Effector memory CD4-positive, alpha-beta T cell (primary cell): ENCODE data around the gene SH3RF3.

Experiments
- DNase-seq, 3 donors: peaks; one replicate each; pipeline ENCODE4 v3.0.0-alpha.2; 2020
- H3K27ac ChIP-seq: 2 replicates; pipeline ENCODE4 v1.7.0; 2013; ENCODE audit warnings: mild to moderate bottlenecking, low read length, moderate library complexity; ENCODE audit not compliant: insufficient read depth, poor library complexity, severe bottlenecking
- H3K27me3 ChIP-seq: replicated peaks from 2 replicates; pipeline ENCODE4 v1.7.0; 2013; ENCODE audit warnings: mild to moderate bottlenecking, low read length; ENCODE audit not compliant: insufficient read depth, control insufficient read depth, poor library complexity, severe bottlenecking
- H3K36me3 ChIP-seq: 2 replicates; pipeline ENCODE4 v1.7.0; 2013; ENCODE audit warnings: mild to moderate bottlenecking, low read length, moderate library complexity; ENCODE audit not compliant: control insufficient read depth, insufficient read depth
- H3K4me1 ChIP-seq: 2 replicates; pipeline ENCODE4 v1.7.0; 2013; ENCODE audit warnings: low read length, mild to moderate bottlenecking; ENCODE audit not compliant: control insufficient read depth, insufficient read depth, poor library complexity, severe bottlenecking
- H3K4me3 ChIP-seq: 2 replicates; pipeline ENCODE4 v1.7.0; 2013; ENCODE audit warnings: low read length, low read depth, mild to moderate bottlenecking; ENCODE audit not compliant: insufficient read depth, poor library complexity, severe bottlenecking
- H3K9me3 ChIP-seq: 2 replicates; pipeline ENCODE4 v1.7.0; 2013; ENCODE audit warnings: mild to moderate bottlenecking, low read length, moderate library complexity; ENCODE audit not compliant: control insufficient read depth

Gene SH3RF3

GRCh38 chr2:109166811-109167210 lies 37.8 kb downstream of the SH3RF3 start:
- Histone ChIP-seq H3K27ac (no peak overlapping the region), H3K9me3 (no peaks in the 10 kb centered on the region), H3K27me3 (no peaks in the 10 kb centered on the region), H3K4me1 (no peaks in the 10 kb centered on the region), H3K4me3 (no peak overlapping the region), H3K36me3 (no peaks in the 10 kb centered on the region)
- DNase-seq, result no peak

GRCh38 chr2:109168086-109168485 lies 39.1 kb downstream of the SH3RF3 start:
- Histone ChIP-seq H3K36me3 (no peaks in the 10 kb centered on the region), H3K4me3 (no peak overlapping the region), H3K4me1 (no peaks in the 10 kb centered on the region), H3K27ac (no peak overlapping the region), H3K27me3 (no peaks in the 10 kb centered on the region), H3K9me3 (no peaks in the 10 kb centered on the region)
- no peak for DNase-seq

GRCh38 chr2:109168716-109169115 lies 39.7 kb downstream of the SH3RF3 start:
- Histone ChIP-seq H3K36me3 (no peaks in the 10 kb centered on the region), H3K4me3 (no peak overlapping the region), H3K27me3 (no peaks in the 10 kb centered on the region), H3K27ac (no peak overlapping the region), H3K9me3 (no peaks in the 10 kb centered on the region), H3K4me1 (no peaks in the 10 kb centered on the region)
- DNase-seq, result no peak

GRCh38 chr2:109170645-109171044 lies 41.6 kb downstream of the SH3RF3 start:
- DNase-seq, result no peak
- H3K9me3 ChIP-seq, result no peaks in the 10 kb centered on the region
- H3K4me1 ChIP-seq, result no peaks in the 10 kb centered on the region
- H3K27ac ChIP-seq, result no peak overlapping the region
- no peak overlapping the region for H3K4me3 ChIP-seq
- H3K27me3 ChIP-seq, result no peaks in the 10 kb centered on the region
- no peaks in the 10 kb centered on the region for H3K36me3 ChIP-seq

GRCh38 chr2:109171444-109172334 lies 42.7 kb downstream of the SH3RF3 start:
- no peak for DNase-seq
- Histone ChIP-seq H3K27me3 (no peaks in the 10 kb centered on the region), H3K9me3 (no peaks in the 10 kb centered on the region), H3K36me3 (no peaks in the 10 kb centered on the region), H3K4me1 (no peaks in the 10 kb centered on the region), H3K27ac (no peak overlapping the region), H3K4me3 (no peak overlapping the region)

GRCh38 chr2:109172556-109173105 lies 43.6 kb downstream of the SH3RF3 start:
- no peak for DNase-seq
- Histone ChIP-seq H3K27me3 (no peaks in the 10 kb centered on the region), H3K4me1 (no peaks in the 10 kb centered on the region), H3K4me3 (no peak overlapping the region), H3K27ac (no peak overlapping the region), H3K9me3 (no peaks in the 10 kb centered on the region), H3K36me3 (no peaks in the 10 kb centered on the region)

GRCh38 chr2:109173311-109174171 lies 44.5 kb downstream of the SH3RF3 start:
- Histone ChIP-seq H3K4me3 (no peak overlapping the region), H3K9me3 (no peaks in the 10 kb centered on the region), H3K4me1 (no peaks in the 10 kb centered on the region), H3K27ac (no peak overlapping the region), H3K36me3 (no peaks in the 10 kb centered on the region), H3K27me3 (no peaks in the 10 kb centered on the region)
- no peak for DNase-seq

- H3K36me3 ChIP-seq, result no peaks in the 10 kb centered on the region
- no peak overlapping the region for H3K27ac ChIP-seq
- no peaks in the 10 kb centered on the region for H3K27me3 ChIP-seq
- no peaks in the 10 kb centered on the region for H3K4me1 ChIP-seq
- H3K4me3 ChIP-seq, result no peak overlapping the region
- no peak for DNase-seq
- no peaks in the 10 kb centered on the region for H3K9me3 ChIP-seq
Observed at GRCh38 chr2:109174214-109174613, 45.2 kb downstream of the SH3RF3 start.

GRCh38 chr2:109174626-109175349 lies 45.8 kb downstream of the SH3RF3 start:
- H3K27me3 ChIP-seq, result no peaks in the 10 kb centered on the region
- no peaks in the 10 kb centered on the region for H3K4me1 ChIP-seq
- no peak overlapping the region for H3K27ac ChIP-seq

More at GRCh38 chr2:109174626-109175349, 45.8 kb downstream of the SH3RF3 start:
- Histone ChIP-seq H3K4me3 (no peak overlapping the region), H3K36me3 (no peaks in the 10 kb centered on the region), H3K9me3 (no peaks in the 10 kb centered on the region)
- no peak for DNase-seq
